Mononuclear cell (primary cell): ENCODE measurements around the gene FOXI1. TPM values are rescaled to one million over a fixed set of nuclear protein-coding genes. Genes with fewer than 3 reads are reported as not detected.

Experiments used
- H3K27me3 ChIP-seq: 2 replicates; pipeline ENCODE4 v1.6.0; 2011; ENCODE audit warnings: low read length, control low read depth; ENCODE audit not compliant: insufficient read depth
- H3K4me1 ChIP-seq: 2 replicates; pipeline ENCODE4 v1.5.1; 2011; ENCODE audit warnings: mild to moderate bottlenecking, low read length, control low read depth; ENCODE audit not compliant: insufficient read depth
- H3K4me3 ChIP-seq: 2 replicates; pipeline ENCODE4 v1.5.1; 2011; ENCODE audit warnings: mild to moderate bottlenecking, low read length, moderate library complexity
- H3K9me3 ChIP-seq: 2 replicates; pipeline ENCODE4 v1.5.1; 2011; ENCODE audit warnings: low read depth, mild to moderate bottlenecking, control low read depth, low read length
- total RNA-seq: library from RNA; depleted of rRNA; stranded (reverse); fragments of >200 nt; gene quantifications from one replicate; pipeline ENCODE4 v1.2.3, GENCODE V29; 2012

The FOXI1 gene
- total RNA-seq: 0.10 TPM

DNA sequence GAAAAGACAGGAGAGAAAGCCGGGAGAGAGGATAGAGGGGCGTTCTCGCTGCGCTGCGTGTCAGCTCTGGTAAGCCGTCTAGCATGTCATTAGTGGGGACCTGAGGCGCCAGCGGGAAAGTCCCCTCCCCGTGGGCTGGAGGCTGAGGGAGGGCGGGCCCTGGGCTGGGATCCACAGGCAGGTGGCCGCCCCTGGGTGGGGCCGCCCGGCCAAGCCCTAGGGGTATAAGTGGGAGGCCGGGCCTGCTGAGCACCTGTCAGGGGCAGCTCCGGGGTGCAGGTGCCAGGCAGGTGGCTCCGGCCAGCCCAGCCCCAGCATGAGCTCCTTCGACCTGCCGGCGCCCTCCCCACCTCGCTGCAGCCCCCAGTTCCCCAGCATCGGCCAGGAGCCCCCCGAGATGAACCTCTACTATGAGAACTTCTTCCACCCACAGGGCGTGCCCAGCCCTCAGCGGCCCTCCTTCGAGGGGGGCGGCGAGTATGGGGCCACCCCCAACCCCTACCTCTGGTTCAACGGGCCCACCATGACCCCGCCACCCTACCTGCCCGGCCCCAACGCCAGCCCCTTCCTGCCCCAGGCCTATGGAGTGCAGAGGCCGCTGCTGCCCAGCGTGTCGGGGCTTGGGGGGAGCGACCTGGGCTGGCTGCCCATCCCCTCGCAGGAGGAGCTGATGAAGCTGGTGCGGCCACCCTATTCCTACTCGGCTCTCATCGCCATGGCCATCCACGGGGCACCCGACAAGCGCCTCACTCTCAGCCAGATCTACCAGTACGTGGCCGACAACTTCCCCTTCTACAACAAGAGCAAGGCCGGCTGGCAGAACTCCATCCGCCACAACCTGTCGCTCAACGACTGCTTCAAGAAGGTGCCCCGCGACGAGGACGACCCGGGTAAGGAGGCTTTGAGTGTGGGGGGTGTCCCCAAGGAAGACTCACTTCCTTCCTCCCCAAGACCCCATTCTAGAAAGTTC lies at the start of gene FOXI1:
FOXI1 (plus strand) TSS at position 256 of the 970 bp plus-strand sequence; CDS start at position 317, 61 bp downstream.
- no peaks in the 10 kb centered on the region for H3K9me3 ChIP-seq

DNA sequence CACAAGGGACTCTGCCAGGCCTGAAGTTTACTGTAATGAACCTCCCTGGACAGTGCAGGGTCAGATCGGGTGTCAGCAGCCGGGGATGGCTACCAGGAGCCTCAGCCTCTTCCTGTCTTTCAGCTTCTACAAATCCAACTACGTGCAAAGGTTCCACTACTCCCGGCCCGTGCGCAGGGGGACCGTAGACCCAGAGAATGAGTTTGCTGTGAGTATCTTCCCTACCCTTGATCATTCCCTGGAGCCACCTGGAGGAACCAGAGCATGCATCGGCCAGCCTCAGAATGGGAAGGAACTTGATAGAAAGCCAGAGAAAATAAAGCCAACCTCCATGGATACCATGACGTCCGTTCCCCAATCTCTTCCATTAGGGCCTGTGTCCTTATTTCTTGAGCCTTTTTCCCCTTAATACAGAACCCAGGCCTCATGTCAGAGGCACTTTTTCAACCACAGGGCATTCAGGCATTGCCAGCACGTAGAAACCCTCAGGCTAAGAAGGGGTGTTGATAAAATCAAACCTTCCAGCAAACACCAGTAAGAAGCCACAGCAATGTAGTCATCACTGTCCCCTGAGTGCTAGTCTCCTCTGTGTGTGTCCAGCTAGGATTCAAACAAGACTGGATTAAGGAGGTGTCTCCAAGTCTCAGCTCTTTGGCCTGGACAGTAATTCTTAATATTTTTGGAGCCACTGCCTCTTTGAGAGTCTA lies 49.0 kb upstream of the FOXI1 start:
- no peaks in the 10 kb centered on the region for H3K9me3 ChIP-seq
- no peaks in the 10 kb centered on the region for H3K4me1 ChIP-seq
- no peaks in the 10 kb centered on the region for H3K27me3 ChIP-seq
- no peak overlapping the region for H3K4me3 ChIP-seq

More for the DNA sequence above, at the start of gene FOXI1:
- H3K4me3 ChIP-seq: no peak within 1 kb of the TSS
- H3K27me3 ChIP-seq: no peaks in the 10 kb centered on the region
- H3K4me1 ChIP-seq: no peaks in the 10 kb centered on the region

DNA sequence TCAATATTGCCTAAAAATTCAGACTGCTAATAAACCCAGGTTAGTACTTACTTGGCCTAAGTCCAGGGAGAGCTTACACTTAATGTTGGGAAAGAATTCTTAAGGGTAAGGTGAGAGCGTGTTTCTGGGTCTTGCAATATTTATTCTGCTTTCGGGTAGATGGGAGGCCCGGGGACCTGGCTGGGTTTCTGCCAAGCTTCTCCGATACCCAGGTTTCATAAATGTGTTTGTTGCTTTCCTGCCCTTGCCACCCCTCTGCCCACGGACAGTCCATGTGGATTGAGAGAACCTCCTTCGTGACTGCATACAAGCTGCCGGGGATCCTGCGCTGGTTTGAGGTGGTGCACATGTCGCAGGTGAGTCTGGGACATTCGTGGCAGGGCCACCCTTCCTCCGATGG lies 48.4 kb upstream of the FOXI1 start:
- no peaks in the 10 kb centered on the region for H3K27me3 ChIP-seq
- H3K4me3 ChIP-seq: no peak overlapping the region
- H3K4me1 ChIP-seq: no peaks in the 10 kb centered on the region
- no peaks in the 10 kb centered on the region for H3K9me3 ChIP-seq

DNA sequence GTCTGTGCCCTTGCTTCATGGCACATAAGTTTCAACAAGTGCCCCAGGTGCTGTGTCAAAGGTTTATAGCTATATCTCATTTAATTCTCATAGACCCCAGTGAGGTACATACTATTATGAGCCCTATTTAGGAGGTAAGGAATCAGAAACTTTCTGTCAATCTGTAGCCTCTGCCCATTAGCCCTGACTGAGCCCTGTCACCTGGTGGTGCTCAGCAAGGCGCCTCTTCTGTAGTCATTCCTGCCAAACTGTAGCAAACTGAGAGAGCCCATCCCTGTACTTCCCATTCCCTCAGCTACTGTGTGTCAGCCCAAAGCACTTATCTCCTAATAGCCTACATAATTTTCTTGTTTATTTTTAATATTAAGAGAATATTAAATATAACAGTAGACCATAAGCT lies 46.5 kb upstream of the FOXI1 start:
- Histone ChIP-seq H3K4me1 (no peaks in the 10 kb centered on the region), H3K27me3 (no peaks in the 10 kb centered on the region)

DNA sequence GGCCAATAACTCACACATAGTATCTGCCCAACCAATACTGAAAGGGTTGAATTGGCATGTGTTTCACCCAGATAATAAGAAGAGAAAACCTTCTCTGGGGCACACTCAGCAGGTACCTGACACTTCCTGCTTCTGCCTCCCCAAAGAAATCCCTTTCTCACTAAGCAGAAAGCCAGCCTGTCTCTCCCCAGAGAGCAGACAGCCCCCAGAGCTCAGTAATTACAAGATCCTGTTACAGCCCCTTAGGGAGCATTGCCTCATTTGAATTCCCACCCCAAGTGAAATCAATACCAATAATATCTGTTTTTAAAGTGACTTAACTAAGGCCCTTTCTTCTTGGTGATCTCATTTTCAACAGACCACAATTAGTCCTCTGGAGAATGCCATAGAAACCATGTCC lies 38.5 kb upstream of the FOXI1 start:
- Histone ChIP-seq H3K27me3 (no peaks in the 10 kb centered on the region), H3K9me3 (no peaks in the 10 kb centered on the region), H3K4me1 (no peaks in the 10 kb centered on the region), H3K4me3 (no peak overlapping the region)

More for the DNA sequence above, 46.5 kb upstream of the FOXI1 start:
- Histone ChIP-seq H3K9me3 (no peaks in the 10 kb centered on the region), H3K4me3 (no peak overlapping the region)

DNA sequence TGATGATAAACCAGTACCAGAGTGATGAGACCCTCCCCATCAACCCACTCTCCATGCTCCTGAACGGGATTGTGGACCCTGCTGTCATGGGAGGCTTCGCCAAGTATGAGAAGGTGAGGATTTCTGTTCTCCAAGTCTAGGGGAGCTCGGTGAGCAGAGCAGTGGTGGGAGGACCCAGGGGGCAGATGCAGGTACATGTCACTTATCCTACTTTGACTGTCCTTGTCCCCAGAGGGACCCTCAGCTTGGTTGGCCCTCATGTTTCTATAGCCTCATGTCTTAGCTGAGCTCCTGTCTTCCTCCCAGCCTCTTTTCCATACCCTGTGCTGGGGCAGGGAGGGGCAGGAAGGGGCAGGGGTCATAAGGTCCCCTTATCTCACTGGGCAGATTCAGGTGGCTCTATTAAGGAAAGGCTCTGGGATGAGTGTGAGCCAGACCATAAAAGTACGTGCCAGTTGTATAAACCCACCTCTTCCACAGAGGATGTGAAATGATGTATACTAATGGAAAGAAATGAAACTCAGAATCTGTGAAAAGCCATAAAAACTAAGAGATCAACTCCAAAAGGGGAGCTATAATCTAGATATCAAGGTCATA lies 38.0 kb upstream of the FOXI1 start:
- no peaks in the 10 kb centered on the region for H3K9me3 ChIP-seq
- no peaks in the 10 kb centered on the region for H3K27me3 ChIP-seq
- no peak overlapping the region for H3K4me3 ChIP-seq
- H3K4me1 ChIP-seq: no peaks in the 10 kb centered on the region

DNA sequence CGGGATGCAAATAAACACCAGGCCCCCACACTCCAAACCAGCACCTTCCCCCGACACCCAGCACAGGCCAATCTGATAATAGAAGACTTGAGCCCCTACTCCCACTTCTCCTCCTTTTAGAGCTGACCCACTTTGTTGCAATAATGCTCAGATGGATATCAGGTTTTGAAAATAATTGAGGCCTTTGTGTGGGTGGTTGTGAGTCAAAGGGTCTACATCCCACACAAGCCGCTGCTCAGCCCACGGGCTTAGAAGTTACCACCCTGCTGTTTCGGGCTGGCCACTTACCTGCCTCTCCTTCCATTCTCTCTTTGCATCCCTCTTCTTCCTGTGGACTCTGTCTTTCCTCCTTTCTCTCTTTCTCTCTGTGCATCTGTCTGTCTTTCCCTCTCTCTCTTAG lies 36.2 kb upstream of the FOXI1 start:
- Histone ChIP-seq H3K4me1 (no peaks in the 10 kb centered on the region), H3K9me3 (no peaks in the 10 kb centered on the region), H3K4me3 (no peak overlapping the region), H3K27me3 (no peaks in the 10 kb centered on the region)

DNA sequence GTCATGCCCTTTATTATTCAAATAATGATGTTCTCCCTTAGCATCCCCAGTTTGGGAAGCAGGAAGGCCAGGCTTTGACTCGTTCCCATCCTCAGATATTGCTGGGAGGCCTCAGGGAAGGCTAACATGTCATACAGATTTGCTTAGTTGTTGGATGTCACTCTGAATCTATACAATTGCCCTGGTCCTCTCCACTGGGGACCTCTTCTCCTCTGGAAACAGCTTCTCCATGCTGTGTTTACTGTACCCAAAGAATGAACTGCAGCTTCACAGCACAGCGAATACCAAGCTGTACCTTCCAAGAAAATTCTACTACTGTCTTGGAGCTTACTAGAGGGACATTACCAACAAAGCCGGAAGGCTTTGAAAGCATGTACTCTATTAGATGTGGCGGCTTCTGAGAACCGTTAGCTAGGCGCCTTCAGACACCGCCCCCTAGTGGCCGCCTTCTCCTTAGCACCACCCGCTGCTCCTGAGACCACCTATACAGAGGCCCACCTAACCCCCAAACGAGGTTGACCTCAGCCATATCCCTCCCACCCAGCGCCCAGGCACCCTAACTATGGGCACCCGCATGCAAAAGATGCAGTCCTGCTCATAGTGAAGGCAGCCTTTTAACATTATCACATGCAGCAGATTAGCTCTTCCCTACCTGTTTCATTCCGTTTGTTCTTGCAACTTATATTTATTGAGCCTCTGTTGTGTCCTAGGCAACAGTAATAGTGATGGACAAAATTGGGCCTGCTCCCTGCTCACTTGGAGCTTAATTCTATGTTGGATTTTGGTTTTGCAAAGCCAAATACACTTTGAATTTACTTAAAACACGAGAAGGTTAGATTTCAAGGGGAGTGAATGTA lies 34.9 kb upstream of the FOXI1 start:
- Histone ChIP-seq H3K27me3 (no peaks in the 10 kb centered on the region), H3K4me3 (no peak overlapping the region), H3K9me3 (no peaks in the 10 kb centered on the region), H3K4me1 (no peaks in the 10 kb centered on the region)

DNA sequence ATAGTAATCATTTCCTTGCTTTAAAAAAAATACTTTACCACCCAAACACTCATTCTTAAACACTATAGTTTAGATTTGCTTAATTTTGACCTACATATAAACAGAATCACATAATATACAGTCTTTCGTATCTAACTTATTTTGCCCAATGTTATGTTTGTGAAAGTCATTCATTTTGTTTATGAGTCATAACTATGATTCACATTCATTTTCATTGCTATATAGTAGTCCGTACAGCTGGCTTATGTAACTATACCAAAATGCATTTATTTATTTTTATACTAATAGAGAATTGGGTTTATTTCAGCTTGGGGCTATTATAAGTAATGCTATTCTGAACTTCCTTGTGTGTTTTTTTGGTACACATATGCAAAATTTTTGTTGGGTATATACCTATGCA lies 33.9 kb upstream of the FOXI1 start:
- no peaks in the 10 kb centered on the region for H3K4me1 ChIP-seq
- no peaks in the 10 kb centered on the region for H3K27me3 ChIP-seq
- no peak overlapping the region for H3K4me3 ChIP-seq
- no peaks in the 10 kb centered on the region for H3K9me3 ChIP-seq

DNA sequence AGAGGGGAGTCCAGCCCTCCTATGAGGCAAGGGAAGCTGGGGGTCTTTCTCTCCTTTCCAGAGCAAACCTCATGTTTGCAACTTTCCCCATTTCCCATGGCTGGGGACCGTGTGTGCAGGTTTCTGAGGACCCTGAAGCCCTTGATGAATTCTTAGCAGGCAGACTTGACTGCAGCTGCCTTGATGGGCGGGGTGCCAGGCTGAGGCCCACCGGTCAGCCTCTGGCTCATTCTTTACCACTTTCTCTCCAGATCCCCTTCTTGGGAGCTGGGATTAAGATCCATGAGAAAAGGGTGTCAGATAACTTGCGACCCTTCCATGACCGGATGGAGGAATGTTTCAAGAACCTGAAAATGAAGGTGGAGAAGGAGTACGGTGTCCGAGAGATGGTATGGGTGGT lies 30.0 kb upstream of the FOXI1 start:
- Histone ChIP-seq H3K27me3 (no peaks in the 10 kb centered on the region), H3K4me3 (no peak overlapping the region), H3K4me1 (no peaks in the 10 kb centered on the region), H3K9me3 (no peaks in the 10 kb centered on the region)

DNA sequence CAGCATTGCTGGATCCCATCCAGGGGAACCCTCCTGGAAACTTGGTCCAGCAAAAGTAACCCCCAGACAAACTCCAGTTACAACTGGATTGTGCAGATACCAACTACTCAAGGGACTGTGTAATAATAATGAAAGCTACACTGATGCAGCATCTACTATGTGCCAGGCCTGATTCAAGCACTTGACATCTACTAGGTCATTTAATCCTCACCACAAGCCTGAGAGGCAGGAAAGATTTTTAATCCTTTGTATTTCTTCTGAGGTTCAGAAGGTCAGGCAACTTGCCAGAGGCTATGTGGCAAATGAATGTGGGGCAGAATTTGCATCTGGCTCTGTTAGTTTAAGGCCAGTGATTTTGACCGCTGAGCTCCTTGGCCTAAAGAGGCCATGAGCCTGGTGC lies 29.5 kb upstream of the FOXI1 start:
- H3K4me3 ChIP-seq: no peak overlapping the region
- H3K9me3 ChIP-seq: no peaks in the 10 kb centered on the region

DNA sequence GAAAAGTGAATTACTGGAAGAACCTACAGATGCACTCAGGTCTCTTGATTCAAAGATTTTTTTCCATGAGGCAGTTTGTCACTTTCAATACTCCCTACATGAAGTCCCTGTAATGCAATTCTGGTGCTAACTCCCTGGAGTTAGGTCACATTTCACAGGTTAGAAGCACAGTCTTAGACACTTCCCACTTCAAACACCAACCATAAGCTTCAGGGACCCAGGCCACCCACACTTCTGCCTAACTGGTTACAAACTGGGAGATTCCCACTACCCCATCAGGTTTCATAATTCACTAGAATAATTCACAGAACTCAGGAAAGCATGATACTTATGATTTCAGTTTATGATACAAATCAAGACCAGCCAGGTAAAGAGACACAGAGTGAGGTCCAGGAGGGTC lies 29.0 kb upstream of the FOXI1 start:
- no peaks in the 10 kb centered on the region for H3K4me1 ChIP-seq
- no peaks in the 10 kb centered on the region for H3K9me3 ChIP-seq
- H3K27me3 ChIP-seq: no peaks in the 10 kb centered on the region
- no peak overlapping the region for H3K4me3 ChIP-seq

More for the DNA sequence above, 29.5 kb upstream of the FOXI1 start:
- Histone ChIP-seq H3K27me3 (no peaks in the 10 kb centered on the region), H3K4me1 (no peaks in the 10 kb centered on the region)

DNA sequence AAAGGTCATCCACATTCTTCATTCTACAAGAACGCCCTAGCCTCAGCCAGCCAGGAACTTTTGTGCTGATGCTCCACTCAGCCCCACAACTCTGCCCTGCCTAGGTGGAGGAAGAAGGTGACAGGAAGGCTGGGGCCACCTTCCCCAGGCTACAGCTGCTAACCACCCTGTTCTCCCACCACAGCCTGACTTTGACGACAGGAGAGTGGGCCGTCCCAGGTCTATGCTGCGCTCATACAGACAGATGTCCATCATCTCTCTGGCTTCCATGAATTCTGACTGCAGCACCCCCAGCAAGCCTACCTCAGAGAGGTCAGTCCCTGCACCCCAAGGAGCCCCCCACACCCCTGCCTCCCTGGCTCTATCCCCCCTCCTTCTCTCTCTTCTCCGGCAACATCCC lies 28.2 kb upstream of the FOXI1 start:
- no peaks in the 10 kb centered on the region for H3K27me3 ChIP-seq
- no peak overlapping the region for H3K4me3 ChIP-seq
- H3K4me1 ChIP-seq: no peaks in the 10 kb centered on the region
- H3K9me3 ChIP-seq: no peaks in the 10 kb centered on the region

DNA sequence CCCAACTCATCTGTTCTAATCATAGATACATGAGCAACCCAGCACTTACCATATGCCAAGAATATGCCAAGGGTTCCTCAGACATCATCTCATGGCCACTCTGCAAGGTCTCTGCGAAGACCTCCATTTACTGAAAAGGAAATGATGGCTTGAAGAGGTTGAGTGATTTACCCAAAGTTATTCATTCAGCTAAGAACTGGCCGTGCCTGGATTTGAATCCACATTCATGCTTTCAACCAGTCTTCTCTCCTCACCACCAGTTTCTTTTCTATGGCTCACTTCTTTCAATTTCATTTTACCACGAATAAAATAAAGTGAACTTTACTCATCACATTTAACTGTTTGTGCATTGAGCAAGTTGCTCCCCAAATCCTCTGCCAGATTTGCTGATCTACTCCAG lies 27.2 kb upstream of the FOXI1 start:
- no peaks in the 10 kb centered on the region for H3K27me3 ChIP-seq
- no peaks in the 10 kb centered on the region for H3K4me1 ChIP-seq
- H3K9me3 ChIP-seq: no peaks in the 10 kb centered on the region
- H3K4me3 ChIP-seq: no peak overlapping the region
